ENCODE data around the gene HEATR9. TPM values are rescaled to one million over a fixed set of nuclear protein-coding genes. Genes with fewer than 3 reads are reported as not detected.
A peak's percentile ranks its signal among the peaks of the same experiment; 100 is the strongest.

HEATR9 gene
- total and polyA plus RNA-seq, 2 of the 13 experiments (the other 11 are each of a cell fraction or from before 2014, with no cell fraction given) = not detected

- ChIA-PET POLR2A (no interaction called here), CTCF (ENCODE audit: low intra/inter-chr PET ratio, low total read pairs) (no interaction called here)
- no TSS peak for BruUV-seq (replicated peaks)
- no peak for ATAC-seq
- Histone ChIP-seq H3K4me3 (replicated peaks in 1 of 3; ENCODE audit: insufficient read depth in 1 of 3, low read depth in 2 of 3, low read length in 3 of 3) (no peak overlapping the region), H3K4me1 (ENCODE audit: insufficient read depth, low read length) (peaks cover 46% of the 10 kb centered on the region), H3K4me2 (ENCODE audit: low read depth, low read length) (no peak overlapping the region; the same call in 1 of the 2 replicates), H3K27me3 (ENCODE audit: control insufficient read depth in 1 of 2, insufficient read depth in 2 of 2, low read length in 2 of 2) (no peaks in the 10 kb centered on the region), H3K9ac (ENCODE audit: insufficient read depth, low read depth, low read length) (no peak overlapping the region), H3K36me3 (replicated peaks in 1 of 2; ENCODE audit: control insufficient read depth in 1 of 2, insufficient read depth in 2 of 2, low read length in 2 of 2) (no peaks in the 10 kb centered on the region), H3K27ac (ENCODE audit: extremely low read length, insufficient read depth, low read length) (peak overlapping the region; percentile 2), H2AFZ (ENCODE audit: low read length) (no peak overlapping the region), H3K9me3 (ENCODE audit: low read length) (no peaks in the 10 kb centered on the region), H4K20me1 (ENCODE audit: insufficient read depth, low read length) (no peaks in the 10 kb centered on the region), H3K79me2 (ENCODE audit: insufficient read depth, low read length) (no peaks in the 10 kb centered on the region)
- in situ Hi-C loops (cut with HindIII; ENCODE audit: extremely low pct_ligation_motif_present, low pct_unique_long_range_greater_than_20kb) = no loop called here
- FAIRE-seq = no peak
- intact Hi-C loops (cut with micrococcal nuclease; ENCODE audit: unreplicated experiment) = no loop called here
- WGBS (ENCODE audit: low lambda C conversion rate) = 39% methylated on average over 3 of the region's 3 CpGs
- TF ChIP-seq ZBTB21 (CRISPR knock-in tag; IDR thresholded peaks at IDR 0.05) (no peak), ZNF768 (CRISPR knock-in tag; IDR thresholded peaks at IDR 0.05) (no peak)
- DNase-seq (ENCODE audit: low spot score) = no peak
Measured at GRCh38 chr17:35876534-35876933, 7.8 kb upstream of the HEATR9 start.

DNA sequence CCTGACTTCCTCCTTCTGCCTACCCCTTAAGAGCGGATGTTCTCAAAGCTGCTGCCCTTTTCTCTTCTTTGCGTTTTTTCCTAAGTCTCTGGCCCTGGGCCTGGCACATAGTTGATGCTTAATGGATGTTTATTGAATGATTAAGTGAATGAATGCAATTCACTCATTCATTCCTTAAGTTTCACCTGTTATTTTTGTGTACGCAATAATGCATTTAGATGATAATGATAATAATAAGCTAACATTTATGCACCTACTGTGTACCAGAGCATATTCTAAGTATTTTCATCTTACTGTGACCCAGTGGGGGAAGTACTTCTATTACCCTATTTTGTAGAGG lies 7.1 kb upstream of the HEATR9 start:
- Histone ChIP-seq H3K9ac (ENCODE audit: insufficient read depth, low read depth, low read length) (no peak overlapping the region), H3K36me3 (replicated peaks in 1 of 2; ENCODE audit: control insufficient read depth in 1 of 2, insufficient read depth in 2 of 2, low read length in 2 of 2) (no peaks in the 10 kb centered on the region), H3K27me3 (ENCODE audit: control insufficient read depth in 1 of 2, insufficient read depth in 2 of 2, low read length in 2 of 2) (no peaks in the 10 kb centered on the region), H3K27ac (ENCODE audit: extremely low read length, insufficient read depth, low read length) (no peak overlapping the region), H3K4me3 (replicated peaks in 1 of 3; ENCODE audit: insufficient read depth in 1 of 3, low read depth in 2 of 3, low read length in 3 of 3) (no peak overlapping the region; a peak in 1 of 6 replicates), H3K9me3 (ENCODE audit: low read length) (no peaks in the 10 kb centered on the region), H3K4me1 (ENCODE audit: insufficient read depth, low read length) (peaks cover 46% of the 10 kb centered on the region), H3K4me2 (ENCODE audit: low read depth, low read length) (peak overlapping the region; percentile 15; the same call in 1 of the 2 replicates), H2AFZ (ENCODE audit: low read length) (no peak overlapping the region), H3K79me2 (ENCODE audit: insufficient read depth, low read length) (no peaks in the 10 kb centered on the region), H4K20me1 (ENCODE audit: insufficient read depth, low read length) (no peaks in the 10 kb centered on the region)
- DNase-seq (ENCODE audit: low spot score) (no peak), FAIRE-seq (no peak), ATAC-seq (no peak)
- ChIA-PET CTCF (ENCODE audit: low intra/inter-chr PET ratio, low total read pairs) (no interaction called here), POLR2A (no interaction called here)
- intact Hi-C loops (cut with micrococcal nuclease; ENCODE audit: unreplicated experiment) (no loop called here), in situ Hi-C loops (cut with HindIII; ENCODE audit: extremely low pct_ligation_motif_present, low pct_unique_long_range_greater_than_20kb) (no loop called here)
- BruUV-seq (replicated peaks) = no TSS peak
- TF ChIP-seq GRHL1 (CRISPR knock-in tag; conservative IDR thresholded peaks at IDR 0.05) (no peak), ZNF589 (CRISPR knock-in tag; conservative IDR thresholded peaks at IDR 0.05) (no peak), YY1 (IDR thresholded peaks at IDR 0.05; ENCODE audit: insufficient read depth, insufficient replicate concordance, low read depth, low read length) (no peak), MED13 (CRISPR knock-in tag; IDR thresholded peaks at IDR 0.05) (no peak), BRCA1 (CRISPR knock-in tag; IDR thresholded peaks at IDR 0.05) (no peak)
- 66% methylated on average over 3 of the region's 3 CpGs for WGBS (ENCODE audit: low lambda C conversion rate)

Measured in HepG2 (cell line).